T-cell (primary cell): Measurements from ENCODE around the gene SLAMF8. TPM values are rescaled to one million over a fixed set of nuclear protein-coding genes. Genes with fewer than 3 reads are reported as not detected.

ENCODE experiments used
- ATAC-seq, 4 experiments: fragments of 200-7000 bp in 3 of 4; fragments of 150-1000 bp in 1 of 4; cut with Tn5 transposase; replicated peaks in 1 of 4; 1 replicate in 3 of 4; 2 replicates in 1 of 4; pipeline ENCODE4 v1.10.0; 2021; ENCODE audit warnings: moderate library complexity in 3 of 4, mild to moderate bottlenecking in 2 of 4, moderate number of reproducible peaks in 1 of 4
- CTCF ChIA-PET, 2 donors: fragments of 300-600 bp; sonication (Branson Sonifier 250); formaldehyde crosslinking; loops; one replicate each; lab custom pipeline; 2022; ENCODE audit warnings: antibody characterized with exemption in 2 of 2; lab: Charles Lee
- POLR2A ChIA-PET, 2 donors: fragments of 300-600 bp; sonication (Branson Sonifier 250); formaldehyde crosslinking; loops; one replicate each; lab custom pipeline; 2022; ENCODE audit warnings: antibody characterized with exemption in 2 of 2; lab: Charles Lee
- DNase-seq, 35 experiments: peaks; one replicate each; pipeline versions ENCODE4 v3.0.0 to v3.0.0-alpha.2; 2013 to 2023
- H3K27ac ChIP-seq: one replicate; pipeline ENCODE4 v1.5.1; 2013; ENCODE audit warnings: low read length
- H3K27me3 ChIP-seq, 2 experiments: replicated peaks in 1 of 2; 1 replicate in 1 of 2; 2 replicates in 1 of 2; pipeline versions ENCODE4 v1.6.1 to v1.7.0; 2013; ENCODE audit warnings: low read length in 1 of 2, mixed read lengths in 1 of 2; ENCODE audit not compliant: control insufficient read depth in 2 of 2, insufficient read depth in 2 of 2; ENCODE audit errors: extremely low read depth in 1 of 2
- H3K36me3 ChIP-seq, 2 donors: 1 replicate in 1 of 2; 2 replicates in 1 of 2; pipeline versions ENCODE4 v1.6.1 to v1.7.0; 2013; ENCODE audit warnings: low read length in 1 of 2; ENCODE audit not compliant: control insufficient read depth in 2 of 2, insufficient read depth in 1 of 2; ENCODE audit errors: extremely low read depth in 1 of 2
- H3K4me1 ChIP-seq, 2 experiments: 1 replicate in 1 of 2; 2 replicates in 1 of 2; pipeline versions ENCODE4 v1.6.1 to v1.7.0; 2013; ENCODE audit warnings: low read length in 2 of 2, mixed read lengths in 1 of 2; ENCODE audit not compliant: insufficient read depth in 2 of 2, control insufficient read depth in 1 of 2; ENCODE audit errors: extremely low read depth in 1 of 2
- H3K4me3 ChIP-seq, 2 donors: 1 replicate in 1 of 2; 2 replicates in 1 of 2; pipeline versions ENCODE4 v1.5.1 to v1.7.0; 2013; ENCODE audit warnings: mild to moderate bottlenecking in 2 of 2, low read length in 1 of 2, moderate library complexity in 1 of 2; ENCODE audit not compliant: control insufficient read depth in 1 of 2; ENCODE audit errors: extremely low read depth in 1 of 2
- H3K9me3 ChIP-seq: 2 replicates; pipeline ENCODE4 v1.7.0; 2013
- H3K27ac Mint-ChIP-seq, 2 donors: one replicate each; pipeline ENCODE4 v1.8.0; 2020 to 2021; ENCODE audit warnings: mild to moderate bottlenecking in 2 of 2, mixed read lengths in 2 of 2
- H3K27me3 Mint-ChIP-seq, 2 donors: one replicate each; pipeline ENCODE4 v1.8.0; 2021 to 2022; ENCODE audit warnings: mixed read lengths in 2 of 2
- H3K36me3 Mint-ChIP-seq: one replicate; pipeline ENCODE4 v1.8.0; 2021; ENCODE audit warnings: mixed read lengths
- H3K4me1 Mint-ChIP-seq, 3 donors: one replicate each; pipeline ENCODE4 v1.8.0; 2020 to 2022; ENCODE audit warnings: mixed read lengths in 3 of 3, mild to moderate bottlenecking in 1 of 3
- H3K4me3 Mint-ChIP-seq, 3 donors: one replicate each; pipeline ENCODE4 v1.8.0; 2020 to 2022; ENCODE audit warnings: mild to moderate bottlenecking in 3 of 3, mixed read lengths in 3 of 3, moderate library complexity in 3 of 3
- H3K9me3 Mint-ChIP-seq, 3 donors: one replicate each; pipeline ENCODE4 v1.8.0; 2020 to 2022; ENCODE audit warnings: mixed read lengths in 3 of 3
- WGBS: methylation state at CpG from one replicate; pipeline ENCODE4 v1.1.5; 2013; ENCODE audit warnings: missing lambda C conversion rate; ENCODE audit not compliant: insufficient coverage; 5-methylcytosine and 5-hydroxymethylcytosine counted together
- total RNA-seq, 35 experiments: library from RNA in 6 of 35; stranded (reverse) in 6 of 35; fragments of 120-200 nt in 1 of 35; gene quantifications; one replicate each; pipeline versions ENCODE4 v1.2.1 to v1.2.4 and lab custom pipeline; 2013 to 2026

SLAMF8 gene
- total RNA-seq, 5 donors from 2014 or later (not counting 1 experiment from before 2014, with no cell fraction given): 0.41 to 1.0 (median 0.69) TPM; not detected in 1

DNA sequence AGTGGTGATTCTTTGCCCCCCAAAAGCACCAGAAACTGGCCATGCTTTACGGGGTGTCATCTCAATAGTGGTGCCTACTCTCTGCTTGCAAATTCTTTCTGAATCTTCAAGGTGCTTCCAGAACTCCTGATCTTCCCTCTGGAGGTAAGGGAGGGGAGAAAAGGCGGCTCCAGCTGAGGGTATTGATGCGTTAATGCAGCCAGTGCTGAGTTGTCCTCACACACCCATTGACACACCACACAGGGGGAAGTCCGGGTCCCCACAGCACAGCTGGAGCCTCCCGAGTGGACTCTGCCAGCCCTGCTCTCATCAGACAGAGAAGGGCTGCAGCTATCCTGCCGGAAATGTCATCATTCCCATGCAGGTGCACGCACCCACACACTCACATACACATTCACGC, 34.5 kb downstream of the SLAMF8 start:
- CTCF ChIA-PET: no interaction called here
- H3K27ac ChIP-seq: no peak overlapping the region
- H3K4me3 ChIP-seq: no peak overlapping the region
- peaks cover under 1 to 2% of the 10 kb centered on the region in 2 experiments for H3K4me1 ChIP-seq
- DNase-seq: peak in 1 of 35 experiments; percentile 0
- 90% methylated on average over 5 of the region's 8 CpGs for WGBS
- H3K36me3 ChIP-seq: no peaks in the 10 kb centered on the region
- no peaks in the 10 kb centered on the region for H3K36me3 Mint-ChIP-seq
- H3K4me1 Mint-ChIP-seq: peaks cover 2 to 3% (median 2%) of the 10 kb centered on the region in 3 donors
- H3K27me3 Mint-ChIP-seq: peaks cover 0 to 5% of the 10 kb centered on the region in 2 donors
- H3K9me3 Mint-ChIP-seq: no peaks in the 10 kb centered on the region
- no peaks in the 10 kb centered on the region for H3K9me3 ChIP-seq
- H3K27ac Mint-ChIP-seq: no peak overlapping the region
- H3K4me3 Mint-ChIP-seq: no peak overlapping the region
- POLR2A ChIA-PET: no interaction called here
- peaks cover 0 to 28% of the 10 kb centered on the region in 2 experiments for H3K27me3 ChIP-seq
- no peak for ATAC-seq

DNA sequence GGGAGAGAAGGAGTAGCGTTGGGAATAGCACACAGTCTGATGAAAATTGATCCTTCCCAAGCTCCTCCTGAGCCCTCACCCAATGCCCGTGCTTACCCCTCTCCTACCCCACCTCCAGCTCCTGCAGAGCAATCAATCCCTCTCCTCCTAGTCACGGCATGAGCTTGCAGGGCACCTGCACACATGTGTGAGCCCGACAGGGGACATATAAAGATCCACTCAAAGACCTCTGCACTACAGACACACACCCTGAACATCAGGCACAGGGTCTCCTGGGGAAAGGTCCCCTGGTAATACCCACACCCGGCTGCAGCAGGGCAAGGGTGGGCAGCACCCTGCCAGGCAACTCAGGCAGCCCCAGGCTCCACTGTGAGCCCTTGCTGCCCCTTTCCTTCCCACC, 35.4 kb downstream of the SLAMF8 start:
- Histone ChIP-seq H3K4me3 (no peak overlapping the region), H3K4me1 (peaks cover 6 to 9% of the 10 kb centered on the region in 2 experiments), H3K36me3 (no peaks in the 10 kb centered on the region), H3K27me3 (peaks cover 0 to 28% of the 10 kb centered on the region in 2 experiments), H3K9me3 (no peaks in the 10 kb centered on the region), H3K27ac (no peak overlapping the region)
- DNase-seq (no peak), ATAC-seq (no peak)
- Mint-ChIP-seq H3K9me3 (no peaks in the 10 kb centered on the region), H3K36me3 (no peaks in the 10 kb centered on the region), H3K27ac (no peak overlapping the region), H3K4me1 (peaks cover 10 to 11% (median 11%) of the 10 kb centered on the region in 3 donors), H3K27me3 (peaks cover 0 to 5% of the 10 kb centered on the region in 2 donors), H3K4me3 (no peak overlapping the region)
- POLR2A ChIA-PET: no interaction called here
- CTCF ChIA-PET: no interaction called here
- 72% methylated on average over 5 of the region's 5 CpGs for WGBS

GRCh38 chr1:159862557-159862956, 35.9 kb downstream of the SLAMF8 start, which contains the start of gene VSIG8:
VSIG8 (minus strand) TSS chr1:159862657; CDS start chr1:159862521, 136 bp downstream.
- no peak within 1 kb of the TSS for H3K4me3 ChIP-seq
- POLR2A ChIA-PET: no interaction called here
- Mint-ChIP-seq H3K27ac (no peak within 1 kb of the TSS), H3K36me3 (no peaks in the 10 kb centered on the region), H3K27me3 (peaks cover 0 to 5% of the 10 kb centered on the region in 2 donors), H3K4me1 (peaks cover 11 to 14% (median 12%) of the 10 kb centered on the region in 3 donors), H3K9me3 (no peaks in the 10 kb centered on the region), H3K4me3 (no peak within 1 kb of the TSS)
- WGBS: 80% methylated on average over 1 of the region's 4 CpGs
- no peaks in the 10 kb centered on the region for H3K36me3 ChIP-seq
- DNase-seq: no peak
- peaks cover 6 to 10% of the 10 kb centered on the region in 2 experiments for H3K4me1 ChIP-seq
- H3K9me3 ChIP-seq: no peaks in the 10 kb centered on the region
- CTCF ChIA-PET: interaction anchor here in 1 of 2 donors (0.6 kb wide), 1 partner anchor 25 kb away, joined by 3 read pairs; no protein-coding TSS in a partner anchor
- H3K27me3 ChIP-seq: peaks cover 0 to 28% of the 10 kb centered on the region in 2 experiments
- ATAC-seq: no peak
- H3K27ac ChIP-seq: no peak within 1 kb of the TSS

GRCh38 chr1:159864262-159864661, 37.6 kb downstream of the SLAMF8 start:
- CTCF ChIA-PET: no interaction called here
- H3K27me3 Mint-ChIP-seq: peaks cover 0 to 5% of the 10 kb centered on the region in 2 donors
- H3K27ac Mint-ChIP-seq: no peak overlapping the region

DNA sequence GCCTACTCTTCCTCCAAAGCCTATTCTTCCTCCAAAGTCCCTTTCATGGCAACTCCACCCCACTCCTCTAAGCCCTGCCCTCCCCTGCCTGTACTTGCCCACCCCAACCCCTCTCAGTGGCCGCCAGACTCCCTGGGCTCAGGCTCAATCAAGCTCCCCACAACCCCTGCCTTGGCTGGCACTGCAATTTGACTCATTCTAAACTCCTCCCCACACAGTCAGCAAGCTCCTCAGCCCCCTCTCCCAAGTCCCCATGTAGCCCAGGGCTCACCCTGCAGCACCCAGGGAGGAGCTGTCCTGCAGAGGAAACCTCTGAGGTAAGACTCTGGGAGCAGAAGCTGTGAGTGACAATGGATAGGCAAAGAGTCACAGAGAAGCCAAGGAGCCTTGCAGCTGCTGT, 39.4 kb downstream of the SLAMF8 start:
- Histone ChIP-seq H3K4me3 (no peak overlapping the region), H3K27me3 (peaks cover 0 to 29% of the 10 kb centered on the region in 2 experiments), H3K36me3 (no peaks in the 10 kb centered on the region), H3K4me1 (peaks cover 6 to 13% of the 10 kb centered on the region in 2 experiments), H3K9me3 (no peaks in the 10 kb centered on the region), H3K27ac (no peak overlapping the region)
- no peaks in the 10 kb centered on the region for H3K36me3 Mint-ChIP-seq
- ATAC-seq (no peak), DNase-seq (no peak)
- H3K27me3 Mint-ChIP-seq: peaks cover 0 to 5% of the 10 kb centered on the region in 2 donors
- H3K4me3 Mint-ChIP-seq: no peak overlapping the region
- H3K4me1 Mint-ChIP-seq: peaks cover 14 to 21% (median 16%) of the 10 kb centered on the region in 3 donors
- POLR2A ChIA-PET: no interaction called here
- H3K9me3 Mint-ChIP-seq: no peaks in the 10 kb centered on the region
- CTCF ChIA-PET: no interaction called here
- 100% methylated on average over 1 of the region's 1 CpG for WGBS
- no peak overlapping the region for H3K27ac Mint-ChIP-seq

More at GRCh38 chr1:159864262-159864661, 37.6 kb downstream of the SLAMF8 start:
- H3K4me1 ChIP-seq: peaks cover 6 to 13% of the 10 kb centered on the region in 2 experiments
- Mint-ChIP-seq H3K9me3 (no peaks in the 10 kb centered on the region), H3K36me3 (no peaks in the 10 kb centered on the region), H3K4me3 (no peak overlapping the region), H3K4me1 (peaks cover 13 to 21% (median 16%) of the 10 kb centered on the region in 3 donors)
- DNase-seq (no peak), ATAC-seq (no peak)
- no peaks in the 10 kb centered on the region for H3K36me3 ChIP-seq
- 77% methylated on average over 2 of the region's 2 CpGs for WGBS
- H3K27ac ChIP-seq: no peak overlapping the region
- POLR2A ChIA-PET: no interaction called here
- H3K27me3 ChIP-seq: peaks cover 0 to 33% of the 10 kb centered on the region in 2 experiments
- H3K4me3 ChIP-seq: no peak overlapping the region
- no peaks in the 10 kb centered on the region for H3K9me3 ChIP-seq

GRCh38 chr1:159866905-159867663, 40.4 kb downstream of the SLAMF8 start:
- DNase-seq: peak in 1 of 35 experiments; percentile 13
- Mint-ChIP-seq H3K9me3 (no peaks in the 10 kb centered on the region), H3K27ac (no peak overlapping the region)

More at GRCh38 chr1:159866905-159867663, 40.4 kb downstream of the SLAMF8 start:
- peaks cover 0 to 7% of the 10 kb centered on the region in 2 donors for H3K27me3 Mint-ChIP-seq
- H3K4me3 ChIP-seq: no peak overlapping the region
- ChIA-PET CTCF (no interaction called here), POLR2A (no interaction called here)
- peaks cover 6 to 13% of the 10 kb centered on the region in 2 experiments for H3K4me1 ChIP-seq
- H3K9me3 ChIP-seq: no peaks in the 10 kb centered on the region
- H3K27me3 ChIP-seq: peaks cover 0 to 26% of the 10 kb centered on the region in 2 experiments
- H3K36me3 ChIP-seq: no peaks in the 10 kb centered on the region
- H3K4me1 Mint-ChIP-seq: peaks cover 14 to 21% (median 16%) of the 10 kb centered on the region in 3 donors
- H3K36me3 Mint-ChIP-seq: no peaks in the 10 kb centered on the region
- H3K4me3 Mint-ChIP-seq: no peak overlapping the region
- peak in 3 of 4 experiments; percentile 48 to 70 (median 49) for ATAC-seq
- WGBS: 89% methylated on average over 7 of the region's 14 CpGs
- no peak overlapping the region for H3K27ac ChIP-seq
